Upper lobe of left lung (tissue), 4 donors: ENCODE results near the gene SACS.

ENCODE experiments used
- CTCF ChIP-seq, 6 experiments: fragments of 450-650 bp in 4 of 6; fragments of 200-600 bp in 2 of 6; sonication (generic) in 2 of 6; IDR thresholded peaks; one replicate each; pipeline ENCODE4 v1.5.1; 2016 to 2019; ENCODE audit warnings: antibody characterized with exemption in 6 of 6
- POLR2A ChIP-seq, 4 donors: fragments of 450-650 bp; IDR thresholded peaks; one replicate each; pipeline ENCODE4 v1.5.1; 2016 to 2017; ENCODE audit warnings: antibody characterized with exemption in 4 of 4, mild to moderate bottlenecking in 2 of 4

- TF ChIP-seq CTCF (IDR thresholded peaks at IDR 0.05) (no peak), POLR2A (IDR thresholded peaks at IDR 0.05) (no peak)
Measured at GRCh38 chr13:23319883-23320224, 113.6 kb downstream of the SACS start.
